ENCODE data around the gene IGLL5.
"Not testable (repeated sequence)": the region's sequence is repeated elsewhere in the genome, so short reads cannot be mapped to it uniquely, and the experiment has no call there.

The IGLL5 gene

DNA sequence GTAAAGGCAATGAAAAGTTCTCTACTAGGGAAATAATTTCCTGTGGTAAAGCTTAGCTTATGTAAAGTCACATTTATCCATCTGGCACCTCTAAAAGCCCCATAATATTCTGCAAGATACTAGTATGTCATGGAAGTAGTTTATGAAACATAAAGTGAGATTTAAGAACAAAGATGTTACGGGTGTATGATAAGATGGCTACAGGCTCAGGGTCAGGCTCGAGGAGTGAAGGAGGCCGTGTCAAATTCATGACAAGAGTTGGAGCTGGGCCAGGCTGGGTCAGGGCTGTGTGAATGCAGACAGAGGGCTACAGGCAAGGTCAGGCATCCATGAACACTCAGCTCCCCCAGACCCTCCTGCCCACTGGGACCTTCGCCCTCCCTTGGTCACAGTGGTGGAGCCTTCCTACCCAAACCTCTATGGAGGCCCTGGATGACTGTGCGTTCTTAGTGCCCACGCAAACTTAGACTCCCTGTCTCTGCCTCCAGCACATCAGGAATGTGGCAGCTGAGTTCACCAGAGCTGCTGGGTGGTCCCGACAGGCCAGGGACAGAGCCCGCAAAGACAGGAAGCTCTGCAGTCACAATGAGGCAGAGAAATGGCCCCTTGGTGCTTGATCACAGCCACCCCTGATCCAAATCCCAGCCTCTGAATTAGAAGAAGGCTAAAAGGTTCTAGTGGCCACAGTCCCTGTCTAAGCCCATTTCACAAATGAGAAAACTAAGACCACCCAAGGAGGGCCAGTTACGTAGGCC lies 14.8 kb downstream of the IGLL5 start:
- DNase-seq: no peak

DNA sequence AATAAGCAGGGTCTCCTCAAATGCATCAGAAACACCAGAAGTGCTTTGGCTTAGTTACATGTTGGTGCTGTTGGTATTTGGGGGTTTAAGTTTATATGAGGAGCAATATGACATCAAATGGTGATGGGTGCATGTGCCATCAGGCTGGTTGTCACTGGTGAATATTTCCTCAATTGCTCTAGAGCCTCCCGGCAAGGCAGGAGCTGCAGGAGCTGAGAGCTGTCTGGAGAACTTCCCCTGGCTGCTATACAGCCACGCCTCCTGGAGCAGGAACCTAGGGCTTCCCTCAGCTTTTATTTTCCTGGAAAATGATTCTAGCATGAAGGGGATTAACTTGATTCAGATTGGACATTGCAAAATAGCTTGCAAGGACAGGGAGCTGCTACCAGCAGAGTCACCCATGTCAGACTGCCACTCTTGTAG lies 15.8 kb downstream of the IGLL5 start:
- no peak for DNase-seq

DNA sequence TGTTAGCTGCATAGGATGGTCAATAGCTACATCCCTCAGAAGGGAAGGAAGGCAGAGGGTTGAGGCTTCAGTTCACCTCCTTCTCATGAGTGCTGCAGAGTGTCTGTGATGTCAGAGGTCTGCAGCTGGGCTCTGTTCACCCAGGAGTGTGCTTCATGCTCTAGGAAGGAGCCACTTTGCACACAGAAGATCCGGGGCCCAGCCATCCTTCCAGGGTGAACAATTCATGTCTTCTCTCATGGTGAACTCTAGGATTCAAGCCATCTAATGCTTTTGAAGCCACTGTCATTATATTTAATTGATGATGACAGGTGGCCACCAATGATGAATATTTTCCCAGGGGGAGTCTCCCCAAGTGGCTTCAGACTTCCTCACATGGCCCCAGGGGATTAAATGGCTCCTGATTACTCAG lies 16.2 kb downstream of the IGLL5 start:
- DNase-seq: not testable (repeated sequence)

DNA sequence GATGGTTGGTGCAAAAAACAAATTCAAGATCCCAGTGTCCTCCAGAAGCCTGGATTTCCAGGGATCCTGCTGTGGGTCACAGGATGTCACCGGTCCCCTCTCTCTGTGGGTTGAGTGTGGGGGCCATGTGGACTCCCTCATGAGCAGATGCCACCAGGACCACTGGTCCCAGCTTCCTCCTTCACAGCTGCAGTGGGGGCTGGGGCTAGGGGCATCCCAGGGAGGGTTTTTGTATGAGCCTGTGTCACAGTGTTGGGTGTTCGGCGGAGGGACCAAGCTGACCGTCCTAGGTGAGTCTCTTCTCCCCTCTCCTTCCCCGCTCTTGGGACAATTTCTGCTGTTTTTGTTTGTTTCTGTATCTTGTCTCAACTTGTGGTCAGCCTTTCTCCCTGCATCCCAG lies 17.1 kb downstream of the IGLL5 start:
- DNase-seq: not testable (repeated sequence)

DNA sequence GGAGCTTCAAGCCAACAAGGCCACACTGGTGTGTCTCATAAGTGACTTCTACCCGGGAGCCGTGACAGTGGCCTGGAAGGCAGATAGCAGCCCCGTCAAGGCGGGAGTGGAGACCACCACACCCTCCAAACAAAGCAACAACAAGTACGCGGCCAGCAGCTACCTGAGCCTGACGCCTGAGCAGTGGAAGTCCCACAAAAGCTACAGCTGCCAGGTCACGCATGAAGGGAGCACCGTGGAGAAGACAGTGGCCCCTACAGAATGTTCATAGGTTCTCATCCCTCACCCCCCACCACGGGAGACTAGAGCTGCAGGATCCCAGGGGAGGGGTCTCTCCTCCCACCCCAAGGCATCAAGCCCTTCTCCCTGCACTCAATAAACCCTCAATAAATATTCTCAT lies 18.8 kb downstream of the IGLL5 start:
- DNase-seq: not testable (repeated sequence)

DNA sequence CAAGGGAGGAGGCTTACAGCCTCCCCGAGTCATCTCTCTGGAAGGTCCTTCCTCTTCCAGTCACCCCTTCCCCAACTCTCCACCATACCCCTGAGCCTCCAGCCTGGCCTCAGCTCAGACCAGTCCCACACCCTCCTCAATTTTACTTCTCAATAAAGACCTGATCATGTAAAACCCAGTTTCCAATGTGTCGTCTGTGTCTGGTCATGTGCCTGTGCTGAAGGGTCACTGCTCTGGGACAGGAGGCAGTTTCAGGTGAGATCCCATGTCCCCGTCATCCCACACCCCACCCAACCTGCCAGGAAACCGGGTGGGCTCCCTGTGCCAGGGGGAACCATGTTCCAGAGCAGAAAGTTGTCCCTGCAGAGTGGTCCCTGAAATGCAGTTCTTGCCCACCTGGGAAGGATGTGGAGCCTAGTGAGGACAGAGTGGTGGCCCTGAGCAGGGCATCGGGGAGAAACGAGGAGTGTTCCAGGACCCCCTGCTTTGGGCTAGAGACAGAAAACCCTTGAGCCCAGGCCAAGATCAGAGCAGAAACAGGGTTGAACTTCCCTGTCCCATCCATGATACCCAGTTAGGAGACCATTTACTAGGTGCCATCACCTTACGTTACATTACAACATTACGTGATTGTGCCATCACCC lies 19.4 kb downstream of the IGLL5 start:
- DNase-seq: no peak

DNA sequence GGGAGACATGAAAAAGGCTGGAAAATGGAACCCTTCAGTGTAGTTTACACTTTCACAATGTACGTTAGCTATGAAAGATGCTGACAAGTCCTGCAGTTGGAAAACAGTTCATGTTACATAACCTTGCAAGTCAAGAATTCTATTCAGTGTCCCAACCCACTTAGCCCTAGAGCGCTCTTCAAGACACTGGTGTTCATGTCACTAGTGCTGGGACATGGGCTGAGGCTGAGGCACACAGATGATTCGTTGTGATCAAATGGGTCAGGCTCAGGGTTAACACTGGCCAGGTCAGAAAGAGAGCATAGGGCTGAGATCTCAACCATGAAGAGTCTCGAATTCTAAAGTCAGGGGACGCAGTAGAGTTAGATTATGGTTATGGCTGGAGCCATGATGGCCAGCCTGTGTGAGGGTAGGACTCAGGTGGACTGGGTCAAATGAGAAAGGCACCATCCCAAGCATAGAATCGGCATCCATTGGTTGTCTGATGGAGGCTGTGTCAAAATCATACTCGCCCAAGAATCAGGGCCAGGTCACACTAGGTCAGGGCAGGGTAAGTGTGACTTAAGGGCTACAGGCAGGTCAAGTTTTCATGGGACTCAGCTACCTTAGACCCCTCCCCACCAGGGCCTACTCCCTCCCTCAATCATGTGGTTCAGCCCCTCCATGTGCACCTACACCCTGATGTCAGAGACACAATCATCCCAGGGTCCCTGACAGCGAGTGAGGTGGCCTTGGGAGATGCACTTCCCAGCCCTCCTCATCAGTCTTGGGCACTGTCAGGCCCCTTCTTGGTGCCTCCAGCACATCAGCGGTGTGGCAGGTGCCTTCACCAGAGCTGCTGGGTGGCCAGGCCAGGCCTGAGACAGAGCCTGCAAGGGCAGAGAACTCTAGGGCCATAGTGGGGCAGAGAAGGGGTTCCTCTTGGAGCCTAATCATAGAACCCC lies 20.2 kb downstream of the IGLL5 start:
- DNase-seq: no peak

DNA sequence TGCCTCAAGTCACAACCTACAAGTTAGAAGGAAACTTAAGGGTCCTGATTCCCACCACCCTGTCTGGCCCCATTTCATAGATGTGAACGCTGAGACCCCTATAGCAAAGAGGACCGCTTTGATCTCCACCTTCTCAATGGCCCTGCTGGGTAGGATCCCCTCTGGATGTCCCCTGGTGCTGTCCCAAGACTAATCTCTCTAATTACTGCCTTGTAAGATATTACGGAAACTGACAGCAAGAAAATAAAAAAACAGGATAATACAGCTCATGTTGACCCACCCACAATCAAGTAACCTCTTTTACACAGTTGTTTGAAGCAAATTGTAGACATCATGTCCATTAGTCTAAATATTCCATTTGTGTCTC lies 20.9 kb downstream of the IGLL5 start:
- no peak for DNase-seq

DNA sequence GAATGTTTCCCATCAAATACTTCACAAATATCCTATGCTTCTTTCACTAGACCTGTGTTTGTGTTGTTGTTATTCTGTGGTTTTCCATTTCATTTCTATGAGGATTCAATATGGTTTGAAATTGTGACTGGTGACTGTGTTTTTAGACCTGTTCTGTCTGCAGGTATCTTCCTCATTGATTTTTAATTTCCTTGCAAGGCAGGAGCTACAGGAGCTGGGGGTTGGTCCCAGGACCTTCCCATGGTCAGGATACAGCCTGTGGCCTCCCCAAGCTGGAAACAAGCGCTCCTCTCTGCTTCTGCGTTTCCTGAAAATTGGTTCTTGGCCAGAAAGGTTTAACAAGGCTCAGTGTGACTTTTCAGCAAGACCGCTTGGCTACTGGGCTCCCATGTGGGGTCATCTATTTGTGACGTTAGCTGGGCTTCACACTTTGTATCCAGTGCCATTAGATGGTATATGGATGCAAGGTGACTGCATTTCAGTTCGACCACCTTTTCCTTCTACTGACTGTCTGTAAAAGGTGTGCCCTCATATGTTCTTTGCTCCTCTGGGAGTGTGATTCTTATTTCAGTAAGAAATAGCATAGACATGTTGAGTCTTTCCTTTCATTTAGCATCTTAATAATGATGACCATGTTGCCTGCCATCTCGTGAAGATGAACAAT lies 21.5 kb downstream of the IGLL5 start:
- DNase-seq: no peak

DNA sequence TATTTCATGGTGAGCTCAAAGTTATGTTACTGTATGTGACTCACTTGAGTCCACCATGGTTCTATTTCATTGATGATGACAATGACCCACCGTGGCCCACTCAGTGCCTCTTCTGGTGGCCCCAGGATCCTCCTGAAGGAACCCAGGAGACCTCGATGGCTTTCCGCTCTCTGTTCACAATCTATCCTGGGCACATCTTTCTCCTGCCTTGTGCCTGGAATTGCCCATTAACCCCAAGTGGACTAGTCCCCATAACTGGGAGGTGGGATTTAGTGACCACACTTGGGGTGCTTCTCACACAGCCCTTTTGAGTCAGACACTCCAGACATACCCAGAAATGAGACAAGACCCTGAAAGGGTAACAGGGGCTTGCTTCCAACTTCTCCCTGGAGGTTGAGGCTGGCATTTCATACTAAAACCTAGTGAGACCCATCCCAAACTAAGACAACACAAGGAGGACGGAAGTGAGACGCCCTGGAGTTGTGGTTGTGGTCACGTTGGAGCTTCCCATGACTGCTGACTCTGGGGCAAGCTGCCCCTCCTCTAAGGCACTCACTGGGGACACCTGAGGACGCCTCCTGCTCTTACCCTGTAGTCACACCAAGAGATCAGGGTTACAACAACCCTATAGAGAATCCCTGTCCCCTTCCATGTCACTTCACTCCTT lies 22.1 kb downstream of the IGLL5 start:
- no peak for DNase-seq

GRCh38 chr22:22910272-22911240 lies 22.9 kb downstream of the IGLL5 start:
- no peak for DNase-seq

- no peak for DNase-seq
Observed at GRCh38 chr22:22911327-22912134, 23.9 kb downstream of the IGLL5 start.

- DNase-seq: no peak
Observed at GRCh38 chr22:22912135-22912987, 24.7 kb downstream of the IGLL5 start.

DNA sequence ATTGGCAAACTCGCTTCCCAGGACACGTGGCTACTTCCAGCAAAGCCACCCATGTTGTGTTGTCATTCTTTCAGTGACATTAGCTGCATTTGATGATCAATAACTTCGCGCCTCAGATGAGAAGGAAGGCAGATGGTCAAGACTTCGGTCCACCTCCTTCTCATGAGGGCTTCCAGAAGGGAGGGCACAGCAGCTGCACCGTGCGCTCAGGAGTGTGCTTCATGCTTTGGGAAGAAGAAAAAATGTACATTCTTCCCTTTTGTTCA lies 25.3 kb downstream of the IGLL5 start:
- DNase-seq: no peak

DNA sequence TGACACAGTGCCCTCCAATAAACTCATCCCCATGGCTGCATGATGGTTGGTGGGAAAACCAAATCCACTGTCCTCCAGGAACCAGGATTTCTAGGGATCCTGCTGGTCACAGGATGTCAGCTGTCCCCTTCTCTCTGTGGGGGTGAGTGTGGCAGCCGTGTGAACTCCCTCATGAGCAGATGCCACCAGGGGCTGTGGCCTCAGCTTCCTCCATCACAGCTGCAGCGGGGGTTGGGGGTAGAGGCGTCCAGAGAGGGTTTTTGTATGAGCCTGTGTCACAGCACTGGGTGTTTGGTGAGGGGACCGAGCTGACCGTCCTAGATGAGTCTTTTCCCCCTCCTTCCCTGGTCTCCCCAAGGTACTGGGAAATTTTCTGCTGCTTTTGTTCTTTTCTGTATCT lies 26.4 kb downstream of the IGLL5 start:
- no peak for DNase-seq

- DNase-seq: no peak
Observed at GRCh38 chr22:22914726-22915669, 27.4 kb downstream of the IGLL5 start.

- DNase-seq: no peak
Observed at GRCh38 chr22:22915670-22916035, 28.0 kb downstream of the IGLL5 start.

- DNase-seq: no peak
Observed at GRCh38 chr22:22916215-22916951, 28.8 kb downstream of the IGLL5 start.
